Stimulated activated CD8-positive, alpha-beta memory T cell treated with anti-CD3 and anti-CD28 coated beads, Interleukin-4, amount 100 ng/mL, for 48 hours (primary cell): Measurements from ENCODE around the gene DDX11.
A peak's percentile ranks its signal among the peaks of the same experiment; 100 is the strongest.
"Not testable (repeated sequence)": the region's sequence is repeated elsewhere in the genome, so short reads cannot be mapped to it uniquely, and the experiment has no call there.

Source experiments
- DNase-seq: peaks from one replicate; pipeline ENCODE4 v3.0.0-alpha.2; 2020

DDX11 gene

DNA sequence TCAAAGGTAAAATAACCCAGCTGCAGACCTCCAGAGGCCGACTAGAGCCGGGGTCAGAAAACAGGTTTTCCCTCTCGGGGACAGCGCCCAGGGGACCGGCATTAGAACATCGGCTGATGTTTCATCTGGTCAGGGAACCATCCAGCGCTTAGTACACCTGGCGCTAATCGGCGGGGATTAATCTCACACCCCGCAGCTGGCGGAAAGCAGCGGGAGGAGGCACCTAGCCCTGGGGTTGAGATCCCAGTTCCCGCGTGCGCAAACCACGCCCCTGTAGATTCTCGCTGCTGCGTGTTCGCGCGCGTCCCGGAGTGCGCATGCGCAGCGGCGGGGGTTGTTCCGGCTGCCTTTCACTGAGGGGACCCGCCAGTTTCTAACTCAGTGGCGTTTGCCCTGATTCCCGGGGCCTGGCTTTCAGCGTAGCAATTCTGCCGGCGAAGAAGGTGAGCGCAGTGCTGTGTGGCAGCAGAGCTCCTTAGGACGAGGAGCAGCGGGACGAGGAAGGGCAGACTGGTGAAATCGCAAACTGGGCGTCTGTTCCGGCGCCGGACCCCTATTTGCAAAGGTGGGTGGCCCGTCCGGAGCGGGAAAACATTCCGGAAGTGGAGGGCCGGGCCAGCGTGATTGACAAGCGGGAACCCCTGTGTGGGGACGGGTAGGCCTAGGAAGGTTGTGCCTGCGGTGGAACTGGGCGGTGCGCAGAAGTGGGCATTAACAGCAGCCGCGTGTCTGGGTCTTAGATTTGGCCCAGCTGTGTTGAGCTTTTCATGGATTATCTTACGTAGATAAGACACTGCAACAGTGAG, at the start of gene DDX11:
DDX11 (plus strand) TSS at position 334 of the 806 bp plus-strand sequence. CDS start 4,534 bp downstream, outside the sequence.
- DNase-seq = peak; percentile 93

DNA sequence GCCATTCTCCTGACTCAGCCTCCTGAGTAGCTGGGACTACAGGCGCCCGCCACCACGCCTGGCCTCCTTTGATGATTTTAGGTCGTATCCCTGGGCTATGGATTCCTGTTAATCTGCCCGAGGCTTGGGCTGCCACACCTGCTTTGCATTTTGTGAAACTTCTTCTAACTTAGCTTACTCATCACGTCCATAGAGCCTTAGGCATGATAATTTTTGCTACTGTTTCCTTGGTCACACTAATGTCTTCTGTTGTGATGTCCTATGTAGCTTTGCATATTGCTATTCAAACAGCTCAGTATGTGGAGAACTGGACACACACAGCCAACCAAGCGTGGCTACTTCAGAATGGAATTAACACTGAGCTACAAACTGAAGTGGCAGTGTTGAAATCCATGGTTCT, 47.5 kb upstream of the DDX11 start:
- DNase-seq = no peak

DNA sequence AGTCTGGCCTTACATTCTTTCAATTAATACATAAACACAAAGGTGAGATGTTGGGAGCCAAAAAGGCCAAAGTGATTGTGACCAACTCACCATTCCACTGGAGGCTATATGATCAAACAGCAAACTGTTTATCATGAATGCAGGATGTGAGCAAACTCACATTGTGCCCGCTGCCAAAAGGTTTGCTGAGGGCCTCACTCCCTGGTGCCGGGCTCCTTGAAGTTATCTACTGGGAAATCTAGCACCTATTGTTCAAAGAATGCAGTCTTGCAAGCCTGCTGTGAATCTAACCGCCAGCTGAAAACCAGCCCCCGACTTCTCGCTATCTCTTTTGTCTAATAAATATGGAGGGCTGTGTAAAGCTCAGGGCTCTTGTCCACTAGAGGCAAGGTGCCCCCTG, 46.7 kb upstream of the DDX11 start:
- not testable (repeated sequence) for DNase-seq

- DNase-seq = no peak
Observed at GRCh38 chr12:31029468-31029867, 44.2 kb upstream of the DDX11 start.

DNA sequence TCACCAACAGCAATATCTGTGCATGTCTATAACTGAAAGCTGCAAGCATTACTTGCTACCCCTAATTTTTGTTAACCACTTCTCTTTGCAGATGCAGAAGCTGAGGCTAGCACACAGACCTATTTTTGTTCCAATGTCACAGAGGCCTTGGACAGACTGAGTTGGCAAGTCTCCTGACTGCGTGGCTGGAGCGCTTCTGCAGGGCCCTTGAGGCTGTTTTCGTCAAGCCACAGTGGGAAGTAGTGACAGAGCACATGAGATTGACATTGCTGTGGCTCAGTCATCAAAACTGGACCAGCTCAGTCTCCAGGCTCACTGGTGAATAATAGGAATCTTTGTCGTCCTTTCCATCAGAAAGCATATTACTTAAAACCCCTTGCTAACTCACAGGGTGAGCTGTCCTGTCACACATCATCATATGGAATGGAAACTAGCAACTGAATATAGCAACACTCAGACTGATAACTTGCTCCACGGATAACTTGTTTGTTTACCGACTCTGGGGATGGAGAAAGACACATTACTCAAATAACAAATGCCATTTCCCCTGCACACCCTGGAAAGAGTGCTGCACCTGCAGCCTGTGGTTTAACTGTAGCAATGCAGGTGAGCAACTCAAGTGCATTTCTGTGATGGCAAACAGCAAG, 43.6 kb upstream of the DDX11 start:
- DNase-seq = no peak

GRCh38 chr12:31031951-31032335, 41.7 kb upstream of the DDX11 start:
- DNase-seq = no peak

DNA sequence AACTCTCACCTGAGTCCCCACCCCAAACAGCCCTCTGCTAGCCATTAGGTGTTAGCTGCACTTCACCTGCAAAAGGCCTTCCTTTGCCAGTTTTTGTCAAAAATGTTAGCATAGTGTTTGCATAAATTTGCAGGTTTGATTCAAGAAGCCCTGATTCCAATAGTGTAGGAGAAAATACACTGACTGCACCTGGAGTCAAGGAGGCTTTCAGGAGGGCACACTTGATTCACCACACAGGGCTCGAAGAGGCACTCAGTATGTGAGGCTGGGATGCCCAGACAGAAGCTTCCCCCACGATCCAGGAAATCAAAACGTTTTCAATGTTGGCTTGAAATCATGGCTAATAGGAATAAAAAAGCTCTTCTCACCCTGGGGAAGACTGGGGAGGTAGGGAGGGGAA, 40.5 kb upstream of the DDX11 start:
- DNase-seq = no peak

- no peak for DNase-seq
Observed at GRCh38 chr12:31033681-31034080, 40.0 kb upstream of the DDX11 start.

DNA sequence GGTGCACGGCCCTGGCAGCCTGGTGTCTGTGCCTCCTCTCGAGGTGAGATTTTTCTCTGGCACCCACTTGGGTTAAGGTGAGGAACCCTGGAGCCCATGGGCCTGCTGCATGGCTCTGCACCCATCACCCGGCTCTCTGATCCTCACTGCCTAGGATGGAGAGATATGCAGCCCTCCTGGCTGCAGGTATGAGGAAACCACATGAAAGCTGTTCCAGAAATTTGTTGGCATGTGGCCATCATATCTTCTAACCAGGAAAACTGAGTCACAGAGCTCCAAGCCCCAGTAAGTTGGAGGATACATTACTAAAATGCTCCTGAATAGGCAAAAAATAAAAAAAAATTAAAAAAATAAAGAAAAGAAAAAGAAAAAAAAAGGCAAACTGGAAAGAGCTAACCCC, 39.3 kb upstream of the DDX11 start:
- no peak for DNase-seq

- DNase-seq = no peak
Observed at GRCh38 chr12:31035226-31035625, 38.4 kb upstream of the DDX11 start.

DNA sequence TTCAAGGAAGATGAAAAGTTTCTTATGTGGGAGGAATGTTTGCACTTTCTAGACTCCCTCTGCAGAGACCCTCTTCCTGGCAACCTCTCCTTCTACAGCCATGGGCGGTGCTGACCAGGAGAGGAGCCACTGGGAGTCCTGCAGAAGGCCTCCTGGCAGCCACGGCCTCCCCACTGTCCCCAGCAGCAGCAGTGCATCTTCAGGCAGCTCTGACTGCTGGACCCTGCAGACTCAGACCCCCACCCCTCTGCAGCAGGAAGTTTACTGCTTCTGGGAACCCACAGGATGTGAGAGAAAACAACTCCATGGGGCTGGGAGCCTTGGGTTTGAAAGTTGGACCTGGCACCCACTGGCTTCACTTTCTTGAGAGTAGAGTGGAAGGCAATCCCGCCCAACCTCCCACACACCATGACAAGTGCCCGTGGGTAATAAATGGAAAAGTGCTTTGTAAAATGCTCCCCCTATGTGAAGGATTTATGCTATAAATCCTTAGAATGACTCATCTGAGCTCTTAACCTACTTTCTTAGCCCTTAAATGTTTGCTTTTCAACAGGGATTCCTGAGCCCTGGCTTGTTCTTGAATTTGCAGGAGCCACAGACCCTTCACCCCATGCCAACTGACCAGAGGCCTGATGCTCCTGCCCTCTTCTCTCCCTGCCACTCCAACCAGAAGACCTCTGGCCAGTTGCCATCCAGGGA, 37.5 kb upstream of the DDX11 start:
- DNase-seq = no peak

- no peak for DNase-seq
Observed at GRCh38 chr12:31037028-31037427, 36.6 kb upstream of the DDX11 start.

GRCh38 chr12:31037931-31038330, 35.7 kb upstream of the DDX11 start:
- DNase-seq = no peak

DNA sequence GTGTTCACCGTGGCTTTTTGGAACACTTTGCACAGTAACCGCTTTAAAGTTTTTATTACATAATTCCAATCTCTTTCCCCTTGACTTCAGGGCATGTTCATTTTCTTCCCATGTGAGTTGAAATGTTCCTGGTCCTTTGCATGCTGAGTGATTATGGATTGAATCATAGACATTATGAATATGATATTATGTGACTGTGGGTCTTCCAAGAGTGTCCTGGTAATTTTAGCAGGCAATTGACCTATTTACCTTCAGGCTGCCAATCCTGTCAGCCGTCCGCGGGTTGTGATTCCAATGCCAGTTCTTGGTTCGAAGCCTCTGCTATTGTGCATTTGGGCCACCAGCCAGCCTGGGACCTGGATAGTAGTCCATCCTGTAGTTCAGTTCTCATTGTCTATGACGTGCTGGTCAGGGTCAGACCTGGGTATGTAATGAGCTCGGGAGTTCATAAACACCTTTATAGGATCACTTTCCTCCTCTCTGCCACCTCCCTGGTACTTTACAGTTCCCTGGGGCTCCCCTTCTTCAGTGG, 32.6 kb upstream of the DDX11 start:
- no peak for DNase-seq

GRCh38 chr12:31050143-31050542, 23.5 kb upstream of the DDX11 start:
- DNase-seq = not testable (repeated sequence)

GRCh38 chr12:31050548-31050947, 23.1 kb upstream of the DDX11 start:
- DNase-seq = not testable (repeated sequence)

DNA sequence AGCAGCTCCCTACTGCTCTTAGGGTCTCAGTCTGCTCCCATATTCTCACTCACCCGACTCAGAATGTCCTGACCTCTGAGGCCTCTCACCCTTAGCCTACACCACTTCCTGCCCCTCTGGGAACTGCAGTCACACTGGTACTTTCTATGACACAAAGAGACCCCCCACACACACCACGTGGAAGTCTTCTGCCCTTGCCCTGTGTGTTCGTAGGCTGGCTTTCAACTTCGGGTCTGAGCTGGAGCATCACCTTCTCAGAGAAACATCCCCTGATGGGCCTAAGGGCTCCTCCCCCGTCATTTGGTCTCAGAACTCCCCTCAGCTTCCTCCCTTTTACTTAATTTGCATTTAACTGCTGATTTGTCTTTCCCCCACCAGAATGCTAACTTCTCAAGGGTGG, 22.0 kb upstream of the DDX11 start:
- peak; percentile 69 for DNase-seq

DNA sequence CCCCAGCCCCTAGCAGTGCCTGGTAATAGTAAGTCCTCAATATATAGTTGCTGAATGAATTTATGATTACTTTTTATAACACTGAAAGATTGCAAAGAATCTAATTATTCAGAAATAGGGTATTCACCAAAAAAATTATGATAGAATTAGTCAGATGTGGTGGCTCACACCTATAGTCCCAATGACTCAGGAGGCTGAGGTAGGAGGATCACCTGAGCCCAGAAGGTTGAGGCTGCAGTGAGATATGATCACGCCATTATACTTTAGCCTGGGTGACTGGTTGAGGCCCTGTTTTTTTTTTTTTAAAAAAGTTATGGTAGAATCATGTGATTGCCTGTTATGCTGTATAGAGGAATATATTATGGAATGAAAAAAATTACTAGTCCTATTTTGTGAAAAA, 21.5 kb upstream of the DDX11 start:
- DNase-seq = not testable (repeated sequence)

GRCh38 chr12:31052666-31053439, 20.8 kb upstream of the DDX11 start:
- DNase-seq = peak; percentile 30

DNA sequence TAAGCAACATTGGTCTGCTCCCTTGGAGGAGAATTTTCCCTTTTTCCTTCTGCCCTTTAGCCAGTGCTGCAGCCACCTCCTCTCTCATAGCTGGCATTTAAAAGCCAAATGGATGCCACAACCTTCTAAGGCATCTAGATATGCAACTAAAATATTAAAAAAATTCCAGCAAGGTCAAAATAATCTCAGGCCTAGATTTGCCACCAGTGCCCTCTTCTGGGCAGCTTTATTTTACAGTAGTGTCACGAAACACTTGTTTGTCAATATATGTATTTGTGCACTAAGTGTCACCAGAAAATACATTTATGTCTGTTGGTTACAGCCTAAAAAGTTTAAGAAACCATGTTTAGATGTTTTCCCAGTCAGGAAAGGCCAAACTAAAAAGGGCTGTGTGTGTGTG, 19.7 kb upstream of the DDX11 start:
- not testable (repeated sequence) for DNase-seq

DNA sequence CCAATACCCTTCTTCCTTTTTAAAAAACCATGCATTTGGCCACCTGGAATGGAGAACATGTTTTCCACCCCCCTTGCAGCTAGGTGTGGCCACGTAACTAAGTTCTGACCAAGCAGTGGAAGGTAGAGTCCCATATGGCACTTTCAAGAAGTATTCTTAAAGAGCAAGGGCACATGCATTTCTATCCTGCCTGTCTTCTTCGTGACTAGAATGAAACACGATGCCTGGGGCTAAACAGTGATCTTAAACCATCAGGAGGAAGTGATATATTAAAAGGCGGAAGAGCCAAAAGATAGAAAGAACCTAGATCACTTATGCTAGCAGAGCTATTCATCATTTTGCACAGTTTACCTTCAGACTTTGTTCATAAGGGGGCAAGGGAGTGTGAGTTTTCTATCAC, 16.0 kb upstream of the DDX11 start:
- DNase-seq = no peak

- DNase-seq = not testable (repeated sequence)
Observed at GRCh38 chr12:31066196-31066595, 7.5 kb upstream of the DDX11 start.

- DNase-seq = not testable (repeated sequence)
Observed at GRCh38 chr12:31067656-31068055, 6.0 kb upstream of the DDX11 start.
